H1 (cell line): ENCODE data around the gene NELFE. TPM values are rescaled to one million over a fixed set of nuclear protein-coding genes. Genes with fewer than 3 reads are reported as not detected.

Source experiments
- CTCF ChIA-PET: fragments of 300-600 bp; sonication (Branson Sonifier 250); formaldehyde crosslinking; loops from one replicate; lab custom pipeline; 2021; ENCODE audit not compliant: partially characterized antibody; lab: Charles Lee
- POLR2A ChIA-PET: fragments of 300-600 bp; sonication (Branson Sonifier 250); formaldehyde crosslinking; loops from one replicate; lab custom pipeline; 2021; ENCODE audit warnings: inconsistent platforms; ENCODE audit not compliant: partially characterized antibody; lab: Charles Lee
- DNase-seq, 2 experiments: peaks; one replicate each; pipeline versions ENCODE4 v3.0.0 to v3.0.0-alpha.2; 2010 to 2022; ENCODE audit warnings: low spot score in 2 of 2, low read depth in 1 of 2, mixed read lengths in 1 of 2
- FAIRE-seq: peaks from 2 replicates; lab custom pipeline; 2011; peaks lifted over from hg19 to GRCh38; lab: Jason Lieb, UNC
- H2AFZ ChIP-seq: 2 replicates; pipeline ENCODE4 v1.8.1; 2012; ENCODE audit warnings: low read length, inconsistent platforms
- H2AK5ac ChIP-seq: 2 replicates; pipeline ENCODE4 v1.6.1; 2013; ENCODE audit warnings: low read depth, low read length
- H2BK120ac ChIP-seq: replicated peaks from 2 replicates; pipeline ENCODE3; 2013; ENCODE audit warnings: low read depth, low read length, inconsistent platforms
- H2BK12ac ChIP-seq: 2 replicates; pipeline ENCODE4 v1.6.1; 2013; ENCODE audit warnings: low read depth, low read length
- H2BK15ac ChIP-seq: 2 replicates; pipeline ENCODE4 v1.6.1; 2013; ENCODE audit warnings: low read length
- H2BK20ac ChIP-seq: 2 replicates; pipeline ENCODE4 v1.6.1; 2013; ENCODE audit warnings: low read length
- H2BK5ac ChIP-seq: 2 replicates; pipeline ENCODE4 v1.6.1; 2013; ENCODE audit warnings: low read depth, low read length
- H3K14ac ChIP-seq: 2 replicates; pipeline ENCODE4 v1.6.1; 2013; ENCODE audit warnings: inconsistent platforms; ENCODE audit not compliant: insufficient read length
- H3K18ac ChIP-seq: 2 replicates; pipeline ENCODE4 v1.6.1; 2013; ENCODE audit warnings: low read length; ENCODE audit errors: extremely low read depth
- H3K23ac ChIP-seq: 2 replicates; pipeline ENCODE4 v1.6.1; 2013; ENCODE audit warnings: inconsistent platforms; ENCODE audit not compliant: insufficient read length
- H3K23me2 ChIP-seq: 2 replicates; pipeline ENCODE4 v1.6.1; 2013; ENCODE audit warnings: low read depth, low read length
- H3K27ac ChIP-seq: 2 replicates; pipeline ENCODE4 v1.6.1; 2011; ENCODE audit warnings: low read depth, low read length, inconsistent platforms
- H3K27me3 ChIP-seq, 4 experiments: replicated peaks in 1 of 4; 1 replicate in 1 of 4; 2 replicates in 3 of 4; pipeline versions ENCODE4 v1.6.1 to v1.8.1; 2011 to 2013; ENCODE audit warnings: low read length in 3 of 4, mild to moderate bottlenecking in 3 of 4, inconsistent platforms in 2 of 4, mixed read lengths in 2 of 4, moderate library complexity in 1 of 4; ENCODE audit not compliant: control insufficient read depth in 3 of 4, insufficient read depth in 3 of 4; ENCODE audit errors: extremely low read depth in 1 of 4
- H3K36me3 ChIP-seq, 4 experiments: 2 replicates each; pipeline versions ENCODE4 v1.6.1 to v1.8.1; 2011 to 2013; ENCODE audit warnings: mild to moderate bottlenecking in 4 of 4, low read length in 3 of 4, moderate library complexity in 2 of 4, control low read depth in 1 of 4, inconsistent platforms in 1 of 4; ENCODE audit not compliant: insufficient read depth in 4 of 4, control insufficient read depth in 2 of 4
- H3K4ac ChIP-seq: replicated peaks from 2 replicates; pipeline ENCODE3; 2013; ENCODE audit warnings: low read length, low read depth, mixed read lengths, inconsistent platforms; ENCODE audit not compliant: insufficient read length
- H3K4me1 ChIP-seq, 4 experiments: replicated peaks in 1 of 4; 1 replicate in 1 of 4; 2 replicates in 3 of 4; pipeline versions ENCODE4 v1.6.1 to v1.8.1; 2011 to 2013; ENCODE audit warnings: low read length in 3 of 4, inconsistent platforms in 2 of 4, mixed read lengths in 1 of 4; ENCODE audit not compliant: insufficient read depth in 4 of 4, control insufficient read depth in 3 of 4
- H3K4me2 ChIP-seq, 2 experiments: 2 replicates each; pipeline versions ENCODE4 v1.6.1 to v1.8.1; 2011 to 2013; ENCODE audit warnings: low read depth in 2 of 2, low read length in 2 of 2, control low read depth in 1 of 2, inconsistent platforms in 1 of 2, mild to moderate bottlenecking in 1 of 2; ENCODE audit not compliant: insufficient read depth in 1 of 2
- H3K4me3 ChIP-seq, 4 experiments: fragments of 200-600, 300-600 bp in 1 of 4; sonication (generic), shearing (Covaris generic), sonication (Bioruptor Twin) in 1 of 4; 2 replicates each; pipeline versions ENCODE4 v1.5.1 to v1.8.1; 2011 to 2016; ENCODE audit warnings: low read length in 4 of 4, low read depth in 3 of 4, control low read depth in 2 of 4, inconsistent platforms in 2 of 4, mild to moderate bottlenecking in 2 of 4, mixed read lengths in 1 of 4, moderate library complexity in 1 of 4; ENCODE audit not compliant: insufficient read depth in 2 of 4; ENCODE audit errors: extremely low read depth in 1 of 4
- H3K56ac ChIP-seq: replicated peaks from 2 replicates; pipeline ENCODE3; 2013; ENCODE audit warnings: low read depth, mild to moderate bottlenecking, mixed read lengths, low read length, inconsistent platforms; ENCODE audit not compliant: insufficient read length
- H3K79me1 ChIP-seq: 2 replicates; pipeline ENCODE4 v1.6.1; 2013; ENCODE audit warnings: low read depth, low read length, control low read depth
- H3K79me2 ChIP-seq, 2 experiments: 2 replicates each; pipeline versions ENCODE4 v1.6.1 to v1.8.1; 2012 to 2013; ENCODE audit warnings: low read length in 2 of 2, mild to moderate bottlenecking in 2 of 2, inconsistent platforms in 1 of 2; ENCODE audit not compliant: insufficient read depth in 2 of 2, control insufficient read depth in 1 of 2
- H3K9ac ChIP-seq, 4 experiments: replicated peaks in 1 of 4; 1 replicate in 1 of 4; 2 replicates in 3 of 4; pipeline versions ENCODE4 v1.6.1 to v1.8.1; 2011 to 2013; ENCODE audit warnings: low read depth in 3 of 4, low read length in 3 of 4, control low read depth in 2 of 4, mild to moderate bottlenecking in 2 of 4, moderate library complexity in 2 of 4, inconsistent platforms in 1 of 4; ENCODE audit errors: extremely low read depth in 1 of 4
- H3K9me3 ChIP-seq, 2 experiments: 2 replicates each; pipeline versions ENCODE4 v1.6.1 to v1.8.1; 2012 to 2013; ENCODE audit warnings: mild to moderate bottlenecking in 2 of 2, moderate library complexity in 2 of 2, control low read depth in 1 of 2, inconsistent platforms in 1 of 2, low read depth in 1 of 2, low read length in 1 of 2, mixed read lengths in 1 of 2; ENCODE audit not compliant: insufficient read depth in 2 of 2
- H4K20me1 ChIP-seq, 2 experiments: replicated peaks in 1 of 2; 2 replicates each; pipeline versions ENCODE3 to v1.8.1; 2011 to 2013; ENCODE audit warnings: inconsistent platforms in 2 of 2, low read length in 2 of 2, mild to moderate bottlenecking in 1 of 2; ENCODE audit not compliant: insufficient read depth in 2 of 2, control insufficient read depth in 1 of 2
- H4K5ac ChIP-seq: 2 replicates; pipeline ENCODE4 v1.6.1; 2013; ENCODE audit warnings: low read length, low read depth, mixed read lengths, inconsistent platforms; ENCODE audit not compliant: insufficient read length
- H4K8ac ChIP-seq: 2 replicates; pipeline ENCODE4 v1.8.0; 2013; ENCODE audit warnings: mild to moderate bottlenecking, moderate library complexity, low read length, inconsistent platforms; ENCODE audit not compliant: insufficient read depth; ENCODE audit errors: extremely low read depth
- H4K91ac ChIP-seq: replicated peaks from 2 replicates; pipeline ENCODE3; 2013; ENCODE audit warnings: low read length, mixed read lengths, inconsistent platforms; ENCODE audit not compliant: insufficient read length
- POLR2AphosphoS5 ChIP-seq: IDR thresholded peaks from 2 replicates; pipeline ENCODE4 v1.6.1; 2011; ENCODE audit warnings: low read depth, low read length
- WGBS, 2 experiments: shearing (Covaris generic) in 1 of 2; methylation state at CpG; one replicate each; pipeline versions ENCODE4 v1.1.6 to v1.1.7; 2013 to 2015; ENCODE audit warnings: low lambda C conversion rate in 2 of 2, mixed read lengths in 2 of 2, inconsistent platforms in 1 of 2, low coverage in 1 of 2, missing lambda C conversion rate in 1 of 2; ENCODE audit not compliant: insufficient replicate concordance in 2 of 2, insufficient coverage in 1 of 2, insufficient read length in 1 of 2; ENCODE audit errors: extremely low coverage in 1 of 2, missing lambda C conversion rate in 1 of 2; 5-methylcytosine and 5-hydroxymethylcytosine counted together
- polyA plus RNA-seq, 7 experiments: library from polyadenylated mRNA; depleted of rRNA in 3 of 7; stranded (reverse) in 5 of 7; unstranded in 2 of 7; fragments of >200 nt in 5 of 7; fragments of 200-250 nt in 2 of 7; gene quantifications; 1 replicate in 5 of 7; 2 replicates in 1 of 7; 4 replicates in 1 of 7; pipeline versions ENCODE4 v1.2.1 to v1.2.3, GENCODE V29; 2011 to 2013; ENCODE audit warnings: missing spikeins in 2 of 7, mixed read lengths in 2 of 7
- total RNA-seq: library from RNA; stranded (reverse); fragmentation: NEBNext Ultra II Directional; extraction: Animal tissue kit (Norgen Biotek cat#: 25700); gene quantifications from 2 replicates; pipeline ENCODE4 v1.2.1, GENCODE V29; 2021
- TF ChIP-seq, protein P1 (sequence below): IDR thresholded peaks from 2 replicates; pipeline ENCODE4 v1.6.1; 2012; ENCODE audit warnings: inconsistent platforms

NELFE gene
- total and polyA plus RNA-seq, 2 of the 8 experiments (the other 6 are each of a cell fraction or from before 2014, with no cell fraction given) = 49.2 to 71.5 TPM

DNA sequence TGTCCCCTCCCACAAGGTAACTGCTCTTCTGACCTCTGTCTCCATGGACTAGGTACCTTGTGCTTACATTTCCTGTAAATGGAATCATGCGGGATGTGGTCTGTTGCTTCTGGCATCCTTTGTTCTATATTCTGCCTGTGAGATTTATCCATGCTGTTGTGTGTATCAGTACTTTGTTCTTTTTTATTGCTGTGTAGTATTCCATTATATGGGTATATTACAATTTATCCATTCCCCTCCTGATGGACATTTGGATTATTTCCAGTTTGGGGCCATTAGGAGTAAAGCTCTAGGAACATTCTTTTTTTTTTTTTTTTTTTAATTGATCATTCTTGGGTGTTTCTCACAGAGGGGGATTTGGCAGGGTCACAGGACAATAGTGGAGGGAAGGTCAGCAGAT, 27.8 kb downstream of the NELFE start:
- Histone ChIP-seq H2BK15ac (no peak overlapping the region), H4K20me1 (no peaks in the 10 kb centered on the region), H3K4me2 (no peak overlapping the region), H2BK120ac (no peak overlapping the region), H3K4ac (no peak overlapping the region), H2BK5ac (no peak overlapping the region), H2BK12ac (no peak overlapping the region), H3K4me3 (no peak overlapping the region), H3K27me3 (no peaks in the 10 kb centered on the region), H3K79me2 (no peaks in the 10 kb centered on the region), H2BK20ac (no peak overlapping the region), H4K91ac (no peak overlapping the region), H3K18ac (no peak overlapping the region), H3K36me3 (no peaks in the 10 kb centered on the region), H4K8ac (no peak overlapping the region), H3K9ac (no peak overlapping the region), H3K23ac (no peak overlapping the region), H3K79me1 (no peaks in the 10 kb centered on the region), H2AFZ (no peak overlapping the region), H2AK5ac (no peak overlapping the region), H3K23me2 (no peaks in the 10 kb centered on the region), H3K4me1 (no peaks in the 10 kb centered on the region), H3K27ac (no peak overlapping the region), H3K56ac (no peak overlapping the region), H4K5ac (no peak overlapping the region), H3K9me3 (peaks cover 4 to 7% of the 10 kb centered on the region in 2 experiments; a peak in 1 of 4 replicates), H3K14ac (no peak overlapping the region)
- CTCF ChIA-PET = interaction anchor here (0.6 to 2.3 kb wide), 5 partner anchors 13 to 41 kb away, joined by 3 to 17 read pairs (median 3); no protein-coding TSS in a partner anchor
- DNase-seq (no peak), FAIRE-seq (no peak)
- 100% methylated on average over 1 of the region's 1 CpG; no CpG with 5 or more reads in 1 of the 2 experiments for WGBS, 2 experiments
- POLR2A ChIA-PET = interaction anchor here (0.6 to 1.7 kb wide), 2 partner anchors 14 to 24 kb away, joined by 3 to 5 read pairs; partner anchors contain the start of gene CFB
- TF ChIP-seq, protein P1, sequence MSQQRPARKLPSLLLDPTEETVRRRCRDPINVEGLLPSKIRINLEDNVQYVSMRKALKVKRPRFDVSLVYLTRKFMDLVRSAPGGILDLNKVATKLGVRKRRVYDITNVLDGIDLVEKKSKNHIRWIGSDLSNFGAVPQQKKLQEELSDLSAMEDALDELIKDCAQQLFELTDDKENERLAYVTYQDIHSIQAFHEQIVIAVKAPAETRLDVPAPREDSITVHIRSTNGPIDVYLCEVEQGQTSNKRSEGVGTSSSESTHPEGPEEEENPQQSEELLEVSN = no peak
- no peak for TF ChIP-seq POLR2AphosphoS5
